Measurements from ENCODE around the gene SPP1.
"Not testable (repeated sequence)": the region's sequence is repeated elsewhere in the genome, so short reads cannot be mapped to it uniquely, and the experiment has no call there.

SPP1 gene

GRCh38 chr4:88025868-88026661, 50.6 kb downstream of the SPP1 start:
- not testable (repeated sequence) for DNase-seq (ENCODE audit: low read depth)

DNA sequence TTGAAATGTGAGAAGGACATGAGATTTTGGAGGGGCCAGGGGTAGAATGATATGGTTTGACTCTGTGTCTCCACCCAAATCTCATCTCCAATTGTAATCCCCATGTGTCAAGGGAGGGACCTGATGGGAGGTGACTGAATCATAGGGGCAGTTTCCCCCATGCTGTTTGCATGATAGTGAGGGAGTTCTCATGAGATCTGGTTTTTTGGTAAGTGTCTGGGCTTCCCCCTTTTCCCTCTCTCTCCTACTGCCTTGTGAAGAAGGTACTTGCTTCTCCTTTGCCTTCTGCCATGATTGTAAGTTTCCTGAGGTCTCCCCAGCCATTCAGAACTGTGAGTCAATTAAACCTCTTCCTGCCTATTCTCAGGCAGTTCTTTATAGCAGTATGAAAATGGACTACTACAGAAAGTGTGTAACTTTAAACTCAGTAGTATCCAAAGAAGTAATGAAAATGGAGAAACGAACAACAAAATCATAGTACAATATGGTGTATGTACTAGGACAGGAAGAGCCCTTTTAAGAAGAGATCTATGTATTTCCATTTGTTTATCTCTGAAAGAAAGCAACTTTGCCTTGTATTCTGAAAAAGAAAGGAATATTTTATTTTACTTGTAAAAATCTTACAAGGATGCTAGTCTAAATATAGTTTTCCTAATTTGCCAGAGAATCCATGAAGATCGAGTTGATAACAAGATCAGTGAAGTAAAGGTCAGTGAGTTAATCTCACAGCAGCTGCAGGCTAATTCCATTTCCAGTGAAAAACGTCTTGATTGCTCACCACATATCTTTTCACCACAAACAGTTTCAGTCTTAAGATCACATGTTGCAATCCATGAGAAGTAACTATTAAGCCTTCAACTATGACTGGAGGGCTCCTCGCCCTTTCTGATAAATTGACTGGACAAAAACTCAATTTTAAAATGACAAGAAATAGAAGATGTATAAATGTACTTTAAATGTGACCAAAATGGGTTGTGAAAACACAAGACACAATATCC, 52.4 kb downstream of the SPP1 start:
- no peak for DNase-seq (ENCODE audit: low read depth)

DNA sequence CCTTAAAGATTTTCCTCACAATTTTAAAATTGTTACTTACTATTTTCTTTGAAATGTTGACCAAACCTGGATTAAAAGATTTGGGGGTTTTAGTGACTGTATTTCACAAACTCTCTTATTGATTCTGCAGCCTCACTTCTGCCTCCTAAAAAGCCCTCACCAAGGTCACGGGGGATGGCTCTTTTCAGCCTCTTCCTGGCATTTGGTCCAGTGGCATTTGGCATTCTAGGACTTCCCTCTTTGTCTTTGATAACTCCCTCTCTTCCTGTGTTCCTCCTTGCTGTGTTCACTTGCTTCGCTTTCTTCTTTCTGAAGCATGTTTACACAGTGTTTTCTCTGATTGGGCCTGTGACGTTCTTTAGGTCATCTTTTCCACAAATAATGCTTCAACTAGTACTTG, 53.4 kb downstream of the SPP1 start:
- no peak for DNase-seq (ENCODE audit: low read depth)

DNA sequence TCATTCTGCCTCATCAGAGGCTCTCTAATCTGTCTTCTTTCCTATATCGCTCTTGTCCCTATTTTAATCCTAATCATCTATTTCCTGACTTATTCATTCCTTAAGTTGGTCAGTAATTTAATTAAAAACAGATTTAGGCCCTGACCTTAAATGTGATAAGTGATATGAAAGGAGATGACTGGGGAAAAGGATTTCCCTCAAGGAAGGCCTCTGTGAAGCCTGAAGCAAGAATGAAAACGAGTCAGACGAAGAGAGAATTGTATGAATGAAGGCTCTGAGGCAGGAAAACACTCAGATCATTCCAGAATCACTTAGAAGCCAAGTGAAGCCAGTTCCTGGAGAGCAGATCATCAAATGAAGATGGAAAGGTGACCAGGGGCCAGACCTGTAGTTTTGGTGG, 54.0 kb downstream of the SPP1 start:
- no peak for DNase-seq (ENCODE audit: low read depth)

DNA sequence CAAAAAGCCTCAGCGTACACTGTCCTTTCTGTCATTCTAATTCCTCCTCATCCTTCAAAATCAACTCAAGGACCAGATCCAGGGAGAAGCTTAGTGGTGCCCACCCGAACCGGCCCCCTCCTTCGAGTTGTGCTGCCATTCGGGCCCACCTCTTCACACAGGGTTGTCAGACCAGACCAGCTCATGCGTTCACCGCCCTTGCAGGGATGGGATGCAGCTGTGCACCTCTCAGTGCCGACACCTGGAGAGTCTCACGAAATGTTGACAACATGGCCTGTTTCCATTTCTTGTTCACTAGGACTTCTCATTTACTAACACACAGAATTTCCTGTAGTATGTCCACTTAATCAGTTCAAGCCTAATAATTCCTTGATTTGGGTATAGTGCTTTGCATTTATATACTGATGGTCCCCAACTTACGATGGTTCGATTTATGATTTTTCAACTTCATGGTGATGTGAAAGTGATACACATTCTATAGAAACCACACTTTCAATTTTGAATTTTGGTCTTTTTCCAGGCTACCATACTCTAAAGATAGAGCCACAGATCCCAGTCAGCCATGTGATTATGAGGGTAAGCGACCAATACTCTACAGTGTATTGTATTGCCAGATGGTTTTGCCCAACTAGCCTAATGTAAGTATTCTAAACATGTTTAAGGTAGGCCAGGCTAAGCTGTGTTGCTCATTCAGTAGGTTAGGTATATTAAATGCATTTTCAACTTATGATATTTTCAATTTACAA, 55.2 kb downstream of the SPP1 start:
- DNase-seq (ENCODE audit: low read depth), result no peak
